GM18951 (cell line): ENCODE data around the gene EHHADH.

Source experiments
- POLR2A ChIP-seq: IDR thresholded peaks from 4 replicates; pipeline ENCODE4 v1.6.1; 2011; ENCODE audit warnings: mild to moderate bottlenecking; ENCODE audit not compliant: insufficient read length, insufficient read depth; ENCODE audit errors: extremely low read depth
- in situ Hi-C: fragments of 300-500 bp; cut with MboI; formaldehyde crosslinking; loops from one replicate; pipeline ENCODE4 v1.12.0; 2022; ENCODE audit warnings: low sequenced_read_pairs, mixed read lengths, inconsistent platforms; ENCODE audit not compliant: unreplicated experiment

EHHADH gene

DNA sequence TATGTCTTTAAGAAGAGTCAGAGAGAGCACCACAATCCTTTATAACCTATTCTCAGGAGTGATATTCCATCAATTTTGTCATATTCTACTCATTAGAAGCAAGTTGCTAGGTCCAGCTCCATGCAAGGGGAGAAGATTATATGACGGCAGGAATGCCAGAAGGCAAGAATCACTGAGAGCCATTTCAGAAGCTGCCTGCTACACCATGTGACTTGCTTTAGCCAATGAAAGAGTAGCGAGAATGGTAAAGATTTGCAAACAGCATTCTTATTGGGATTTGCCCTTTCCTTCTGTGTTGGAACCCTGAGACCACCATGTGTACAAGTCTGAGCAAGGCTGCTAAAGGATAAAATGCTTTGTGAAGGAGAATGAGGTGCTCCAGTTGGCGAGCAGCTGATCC lies 96.5 kb downstream of the EHHADH start:
- TF ChIP-seq POLR2A, result no peak
- in situ Hi-C loops, result no loop called here

DNA sequence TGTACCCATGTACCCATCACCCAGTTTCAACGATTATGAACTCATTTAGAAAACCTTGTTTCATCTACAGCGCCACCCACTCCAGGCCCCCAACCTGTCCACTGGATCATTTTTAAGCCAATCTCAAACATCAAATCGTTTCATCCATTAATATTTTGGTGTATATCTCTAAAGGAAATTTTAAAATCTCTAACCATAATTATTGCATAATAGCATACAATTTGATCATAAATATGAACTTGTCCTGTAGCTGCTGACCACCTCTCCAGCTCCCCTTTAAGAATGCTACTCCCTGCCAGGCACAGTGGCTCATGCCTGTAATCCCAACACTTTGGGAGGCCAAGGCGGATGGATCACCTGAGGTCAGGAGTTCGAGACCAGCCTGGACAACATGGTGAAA lies 98.2 kb downstream of the EHHADH start:
- TF ChIP-seq POLR2A, result no peak
- in situ Hi-C loops, result no loop called here

DNA sequence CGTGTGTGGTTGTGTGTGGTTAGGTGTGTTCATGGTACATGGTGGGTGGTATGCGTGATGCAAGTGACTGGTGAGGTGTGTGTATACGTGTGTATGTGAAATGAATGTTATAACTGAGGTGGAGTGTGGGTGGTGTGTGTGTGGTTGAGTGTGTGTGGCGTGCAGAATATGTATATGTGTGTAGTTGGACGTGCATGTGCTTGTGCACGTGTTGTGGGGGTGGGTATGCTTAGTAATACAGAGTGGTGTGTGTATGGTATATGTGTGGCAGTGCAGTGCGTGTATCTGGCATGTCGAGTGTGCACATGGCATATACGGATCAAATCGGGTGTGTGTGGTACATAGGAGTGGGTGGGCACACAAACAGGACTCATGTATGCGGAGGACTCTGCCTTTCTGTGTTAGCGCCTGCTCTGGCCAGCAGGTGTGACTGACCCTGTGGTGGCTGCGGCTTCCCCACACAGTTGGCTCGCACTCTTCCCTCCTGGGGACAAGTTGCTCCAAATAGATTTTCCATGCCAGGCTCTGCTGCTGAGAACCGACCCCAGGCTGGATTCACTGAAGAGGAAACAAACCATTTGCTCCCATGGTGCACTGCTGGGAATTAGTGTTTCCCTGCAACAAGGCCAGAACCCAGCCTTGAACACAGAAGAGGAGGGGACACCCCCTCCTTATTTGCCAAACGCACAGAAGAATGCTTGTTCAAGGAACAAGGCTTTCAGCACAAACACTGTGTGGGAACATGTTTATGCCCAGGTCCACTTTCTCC lies 99.8 kb downstream of the EHHADH start:
- TF ChIP-seq POLR2A, result no peak
- in situ Hi-C loops, result no loop called here

DNA sequence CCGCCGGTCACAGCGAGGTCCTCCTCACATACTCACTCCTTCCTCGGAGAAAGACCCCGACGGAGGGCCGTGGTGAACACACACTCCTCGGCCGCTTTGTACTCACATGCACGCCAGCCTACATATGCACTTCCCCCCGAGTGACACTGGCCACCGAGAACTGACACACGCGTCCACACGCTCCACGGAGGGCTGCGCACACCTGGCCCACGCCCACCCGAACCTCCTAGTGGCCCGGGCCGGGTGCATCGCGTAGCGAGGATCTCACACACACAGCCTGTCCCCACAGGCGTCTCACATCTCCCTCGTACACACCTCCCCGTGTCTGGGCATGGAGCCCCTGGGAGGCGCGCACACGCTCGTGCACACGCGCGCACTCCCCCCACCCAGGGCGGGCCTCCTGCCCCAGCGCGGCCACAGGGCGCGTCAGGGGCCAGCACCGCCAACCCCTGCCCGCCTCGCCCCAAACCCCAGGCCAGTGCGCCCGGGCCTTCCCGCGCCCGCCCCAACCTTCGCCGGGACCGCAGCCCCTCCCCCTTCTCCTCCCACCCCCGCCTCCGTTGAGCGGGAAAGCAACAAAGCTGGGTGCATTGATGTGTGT lies 100.6 kb downstream of the EHHADH start:
- no peak for TF ChIP-seq POLR2A
- in situ Hi-C loops, result no loop called here

DNA sequence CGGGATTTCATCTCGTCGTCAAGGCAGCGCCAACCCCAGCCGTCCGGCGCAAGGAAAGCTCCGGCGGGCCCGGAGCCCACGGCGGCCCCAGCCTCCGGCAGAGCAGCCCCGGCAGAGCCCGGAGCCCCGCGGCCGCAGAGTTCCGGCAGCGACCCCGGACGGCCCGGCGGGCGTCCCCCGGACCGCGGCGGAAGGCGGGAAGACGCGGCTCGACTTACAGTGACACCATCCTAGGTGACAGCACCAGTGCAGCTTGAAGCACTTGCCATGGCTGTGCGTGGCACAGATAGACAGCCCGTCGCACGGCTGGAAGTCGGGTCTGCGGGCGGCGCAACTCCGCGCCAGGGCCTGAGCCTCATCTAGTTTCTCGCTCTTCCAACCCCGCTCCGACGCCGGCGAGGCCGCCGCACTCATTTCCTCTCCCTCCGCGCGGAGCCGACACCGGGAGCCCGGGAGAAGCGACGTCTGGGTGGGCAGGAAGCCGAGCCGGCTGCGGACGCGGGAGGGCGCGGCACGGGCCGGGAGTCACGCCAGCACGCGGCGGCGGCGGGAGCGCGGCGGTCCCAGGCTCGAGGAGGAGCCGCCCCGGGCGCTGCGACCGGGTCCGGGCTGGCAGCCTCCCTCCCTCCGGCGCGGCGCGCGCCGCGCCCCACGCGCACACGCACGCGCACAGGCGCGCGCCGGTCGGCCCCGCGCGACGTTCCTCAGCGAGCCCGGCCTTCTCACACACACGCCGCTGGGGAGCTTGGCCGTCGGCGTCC lies 101.3 kb downstream of the EHHADH start, which contains the start of gene C3orf70:
Gene C3orf70 (minus strand): TSS at position 651 of the 761 bp plus-strand sequence. CDS start 237 bp downstream, at position 414.
- in situ Hi-C loops, result no loop called here
- TF ChIP-seq POLR2A, result no peak

DNA sequence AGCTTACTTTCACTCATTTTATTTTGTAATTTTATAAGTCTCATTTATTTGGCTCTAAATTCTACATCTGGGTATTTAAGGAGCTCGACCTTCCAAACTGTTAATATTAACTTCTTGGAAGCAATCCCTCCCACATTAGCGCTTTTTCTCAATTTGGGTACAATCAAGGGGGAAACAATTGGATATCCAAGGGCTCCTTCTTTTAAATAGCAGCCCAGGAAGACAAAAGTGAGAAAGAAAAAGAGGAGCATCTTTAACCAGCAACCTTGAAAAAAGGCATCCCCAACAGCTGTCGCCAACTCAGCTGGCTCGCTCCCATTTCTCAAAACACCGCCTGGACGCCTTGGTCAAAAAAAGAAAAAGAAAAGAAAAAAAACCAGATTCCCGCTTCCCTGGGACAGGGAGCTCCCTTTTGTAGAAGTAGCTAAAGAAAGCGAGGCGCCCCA lies 101.9 kb downstream of the EHHADH start:
- in situ Hi-C loops, result no loop called here

DNA sequence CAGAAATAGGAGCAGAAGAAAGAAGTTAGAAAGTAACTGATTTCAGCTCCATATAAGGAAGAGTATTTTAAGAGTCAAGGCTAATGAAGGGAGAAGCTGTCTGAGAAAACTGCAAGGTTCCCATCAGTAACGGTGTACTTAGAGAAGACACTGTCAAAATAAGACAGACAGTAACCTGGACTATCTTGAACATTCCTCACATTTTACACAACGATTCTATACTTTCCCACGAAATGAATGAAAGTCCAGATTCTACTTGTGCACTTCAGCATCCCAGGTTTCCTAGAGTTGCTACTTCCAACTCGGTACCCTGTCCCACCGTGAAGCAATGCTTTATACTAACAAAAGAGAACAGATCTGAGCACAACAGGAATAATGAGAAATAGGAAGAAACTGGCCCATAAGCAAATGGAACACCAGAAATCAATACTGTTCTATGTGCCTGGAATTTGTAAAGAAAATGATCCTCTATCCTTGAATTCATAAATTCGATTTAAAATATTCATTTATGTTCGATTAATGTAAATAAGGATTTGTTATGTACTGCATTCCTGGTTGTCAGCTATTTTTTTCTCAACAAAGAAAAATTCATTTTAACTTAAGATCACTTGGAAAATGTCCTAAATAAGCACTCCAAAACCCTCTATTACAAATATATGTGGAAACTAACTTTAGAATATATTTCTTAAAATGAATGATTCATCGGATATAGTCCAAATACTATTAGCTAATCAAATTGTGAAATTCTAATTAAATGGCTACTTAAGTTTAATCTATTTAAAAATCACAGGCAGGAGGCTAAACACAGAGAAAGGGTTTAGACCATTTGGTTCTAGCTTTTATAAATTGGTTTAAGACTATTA lies 102.5 kb downstream of the EHHADH start:
- in situ Hi-C loops, result no loop called here
- no peak for TF ChIP-seq POLR2A

More for the DNA sequence above, 101.9 kb downstream of the EHHADH start:
- no peak for TF ChIP-seq POLR2A

DNA sequence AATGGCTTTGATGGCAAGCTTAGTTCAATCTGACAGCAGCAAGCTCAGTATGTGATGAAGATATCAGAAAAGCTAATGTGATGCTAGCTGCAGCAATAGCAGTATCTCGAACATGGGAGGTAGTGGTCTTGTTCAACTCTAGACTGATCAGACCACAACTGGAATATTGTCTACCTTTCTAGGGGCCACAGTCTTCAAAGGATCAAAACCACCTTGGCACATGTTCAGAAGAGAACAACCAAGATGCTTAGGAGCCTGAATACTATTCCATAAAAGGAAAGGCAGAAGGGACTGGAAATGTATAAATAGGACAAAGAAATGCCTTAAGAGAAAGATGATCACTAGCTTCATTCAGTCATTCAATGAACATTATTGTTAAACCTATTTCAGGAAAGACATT lies 103.3 kb downstream of the EHHADH start:
- in situ Hi-C loops, result no loop called here
- no peak for TF ChIP-seq POLR2A

DNA sequence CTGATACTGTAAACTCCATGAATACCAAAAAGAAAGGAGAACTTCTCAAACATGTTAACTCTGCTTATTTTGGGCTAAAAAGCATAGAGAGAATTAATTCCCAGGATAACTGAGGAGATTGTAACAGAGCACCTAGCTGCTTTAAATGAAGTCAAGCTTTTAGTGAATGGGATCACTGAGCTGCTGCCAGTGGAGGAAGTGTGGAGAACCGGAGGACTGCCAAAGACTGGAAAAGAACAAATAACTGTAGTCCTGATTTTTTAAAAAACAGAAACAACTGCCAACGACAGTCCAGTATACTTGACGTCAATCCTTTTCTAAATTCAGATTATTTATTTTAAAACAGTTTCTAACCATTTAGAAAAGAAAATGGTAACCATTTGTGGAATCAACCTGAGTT lies 104.3 kb downstream of the EHHADH start:
- in situ Hi-C loops, result no loop called here
- no peak for TF ChIP-seq POLR2A

DNA sequence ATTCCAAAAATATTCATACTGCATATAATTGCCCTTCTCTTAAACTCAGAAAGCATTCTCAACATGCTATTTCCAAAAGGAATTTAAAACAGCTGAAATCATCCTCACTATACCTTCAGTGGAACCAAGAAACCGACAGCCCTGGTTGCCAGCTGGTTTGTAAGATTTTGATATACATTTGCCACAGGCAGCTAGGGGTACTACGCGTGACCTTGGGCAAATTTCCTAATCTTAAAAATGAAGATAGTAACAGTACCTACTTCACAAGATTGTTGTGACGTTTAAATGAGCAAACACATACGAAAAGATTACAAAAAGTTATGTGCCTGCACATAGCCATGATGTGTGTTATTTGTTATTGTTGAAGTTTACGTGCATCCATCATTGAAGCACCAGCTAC lies 108.3 kb downstream of the EHHADH start:
- TF ChIP-seq POLR2A, result no peak

DNA sequence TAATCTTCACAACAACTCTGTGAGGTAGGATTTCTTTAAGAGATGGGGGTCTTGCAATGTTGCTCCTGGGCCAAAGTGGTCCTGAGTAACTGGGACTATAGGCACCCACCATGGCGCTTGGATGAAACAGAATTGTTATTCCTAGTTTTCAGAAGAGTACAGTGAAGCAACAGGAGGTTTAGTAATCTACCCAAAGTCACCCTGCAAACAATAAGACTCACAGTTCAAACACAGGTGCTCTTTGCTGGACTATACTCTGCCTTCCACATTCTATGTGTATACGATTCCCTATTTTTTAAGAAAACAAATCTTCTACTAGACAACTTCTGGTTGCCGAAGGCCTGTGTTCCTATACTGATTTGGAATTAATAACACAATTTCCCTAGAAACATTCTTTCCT lies 109.1 kb downstream of the EHHADH start:
- in situ Hi-C loops, result no loop called here
- no peak for TF ChIP-seq POLR2A

More for the DNA sequence above, 108.3 kb downstream of the EHHADH start:
- in situ Hi-C loops, result no loop called here
